HepG2 (cell line): ENCODE data around the gene EXOC3L4. TPM values are rescaled to one million over a fixed set of nuclear protein-coding genes. Genes with fewer than 3 reads are reported as not detected.
A peak's percentile ranks its signal among the peaks of the same experiment; 100 is the strongest.

ENCODE experiments used
- ESRRA ChIP-seq: sonication (generic); formaldehyde crosslinking; IDR thresholded peaks from 2 replicates; pipeline ENCODE4 v1.5.1; 2020; ENCODE audit warnings: mild to moderate bottlenecking, low read depth, missing genetic modification reagents
- GRHL1 ChIP-seq: sonication (generic); formaldehyde crosslinking; conservative IDR thresholded peaks from 2 replicates; pipeline ENCODE4 v1.8.0; 2022; ENCODE audit warnings: missing genetic modification reagents
- JARID2 ChIP-seq: sonication (generic); formaldehyde crosslinking; IDR thresholded peaks from 2 replicates; pipeline ENCODE4 v1.8.1; 2023; ENCODE audit warnings: missing genetic modification reagents, inconsistent platforms; ENCODE audit not compliant: insufficient replicate concordance
- RFX1 ChIP-seq: fragments of 450-650 bp; IDR thresholded peaks from 2 replicates; pipeline ENCODE4 v1.6.1; 2017
- TAF15 ChIP-seq: fragments of 200-400 bp; formaldehyde crosslinking; IDR thresholded peaks from one replicate; pipeline ENCODE4 v1.6.1; 2018; ENCODE audit warnings: mild to moderate bottlenecking, low read depth, low read length; ENCODE audit not compliant: poor library complexity, severe bottlenecking
- THAP8 ChIP-seq: sonication (generic); formaldehyde crosslinking; IDR thresholded peaks from 2 replicates; pipeline ENCODE4 v1.5.1; 2020; ENCODE audit warnings: missing genetic modification reagents, mild to moderate bottlenecking, borderline replicate concordance
- THYN1 ChIP-seq: sonication (generic); formaldehyde crosslinking; IDR thresholded peaks from 2 replicates; pipeline ENCODE4 v1.8.1; 2023; ENCODE audit warnings: low read depth, mild to moderate bottlenecking, moderate library complexity, missing genetic modification reagents, borderline replicate concordance
- ZBTB21 ChIP-seq: sonication (generic); formaldehyde crosslinking; IDR thresholded peaks from 2 replicates; pipeline ENCODE4 v1.4.0; 2020; ENCODE audit warnings: missing genetic modification reagents
- ZNF143 ChIP-seq: sonication (generic); formaldehyde crosslinking; IDR thresholded peaks from 2 replicates; pipeline ENCODE4 v1.4.0; 2020; ENCODE audit warnings: missing genetic modification reagents
- ZNF232 ChIP-seq: sonication (generic); formaldehyde crosslinking; IDR thresholded peaks from 2 replicates; pipeline ENCODE4 v1.4.0; 2020; ENCODE audit warnings: missing genetic modification reagents, borderline replicate concordance
- ZNF407 ChIP-seq: sonication (generic); formaldehyde crosslinking; IDR thresholded peaks from one replicate; pipeline ENCODE4 v1.5.1; 2020; ENCODE audit warnings: mild to moderate bottlenecking, missing genetic modification reagents; ENCODE audit errors: not compliant biosample characterization
- ZNF576 ChIP-seq: sonication (generic); formaldehyde crosslinking; IDR thresholded peaks from 2 replicates; pipeline ENCODE4 v1.4.0; 2020; ENCODE audit warnings: mild to moderate bottlenecking, missing genetic modification reagents
- ZNF792 ChIP-seq: IDR thresholded peaks from 2 replicates; pipeline ENCODE4 v1.6.1; 2016
- polyA plus RNA-seq, 8 experiments: library from polyadenylated mRNA; depleted of rRNA in 3 of 8; stranded (reverse) in 7 of 8; unstranded in 1 of 8; fragments of >200 nt; fragmentation: Illumina TruSeq in 4 of 8; extraction: Trizol in 4 of 8; gene quantifications; 2 replicates each; pipeline versions ENCODE4 v1.2.1 to v1.2.3, GENCODE V29; 2011 to 2016; ENCODE audit warnings: low read depth in 4 of 8, missing spikeins in 1 of 8, mixed read lengths in 1 of 8; ENCODE audit not compliant: insufficient read depth in 1 of 8
- total RNA-seq, 5 experiments: library from RNA; depleted of rRNA; stranded (reverse); fragments of >200 nt; fragmentation: Illumina TruSeq; extraction: Trizol; gene quantifications; 2 replicates each; pipeline ENCODE4 v1.2.3, GENCODE V29; 2016; ENCODE audit warnings: low read depth in 1 of 5
- TF ChIP-seq, protein P1 (sequence below): sonication (generic); formaldehyde crosslinking; IDR thresholded peaks from 2 replicates; pipeline ENCODE4 v1.9.0; 2021; ENCODE audit warnings: missing genetic modification reagents, borderline replicate concordance
- TF ChIP-seq, protein P2 (sequence below): sonication (generic); formaldehyde crosslinking; conservative IDR thresholded peaks from 2 replicates; pipeline ENCODE4 v1.4.0; 2020; ENCODE audit warnings: missing genetic modification reagents

Gene EXOC3L4
- total and polyA plus RNA-seq, 2 of the 13 experiments (the other 11 are each of a cell fraction or from before 2014, with no cell fraction given) = 11.8 to 27.0 TPM

DNA sequence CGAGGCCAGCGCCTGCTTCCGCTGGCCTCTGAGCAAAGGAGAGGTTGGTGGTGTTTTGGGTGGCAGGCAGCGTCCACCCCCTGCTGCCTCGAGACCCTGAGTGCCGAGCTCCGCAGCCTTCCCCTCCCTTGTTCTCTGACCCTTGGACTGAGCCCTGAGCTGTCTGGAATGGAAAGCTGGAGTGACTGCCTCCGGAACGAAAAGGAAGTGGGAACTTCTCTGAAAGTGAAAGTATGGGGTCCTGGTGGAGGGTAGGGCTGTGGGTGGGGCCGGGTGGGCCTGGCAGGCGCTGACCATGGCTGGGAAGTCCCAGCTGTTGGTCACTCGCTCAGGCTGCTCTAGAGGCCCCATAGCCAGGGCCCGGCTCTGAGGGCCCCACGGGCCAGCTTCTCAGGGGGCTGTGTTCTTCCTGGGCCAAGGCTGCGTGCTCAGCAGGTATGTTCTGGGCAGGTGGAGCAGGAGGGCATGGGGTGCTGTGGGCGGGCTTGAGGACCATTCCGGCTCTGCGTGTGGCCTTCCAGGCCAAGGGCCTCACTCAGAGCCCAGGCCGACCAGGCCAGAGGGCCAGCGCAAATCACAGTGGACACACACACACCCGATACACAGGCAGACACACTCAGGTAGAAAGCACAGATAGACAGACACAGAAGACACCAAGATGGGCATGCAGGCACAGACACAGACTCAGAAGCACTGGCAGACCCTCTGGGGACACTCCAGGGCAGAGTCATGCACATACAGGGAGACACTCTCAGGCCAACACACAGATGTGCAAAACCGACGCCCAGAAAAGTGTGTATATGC, at the start of gene EXOC3L4 (continued):
- peak; percentile 89 for TF ChIP-seq ZNF407 (CRISPR knock-in tag)
- TF ChIP-seq, protein P1, sequence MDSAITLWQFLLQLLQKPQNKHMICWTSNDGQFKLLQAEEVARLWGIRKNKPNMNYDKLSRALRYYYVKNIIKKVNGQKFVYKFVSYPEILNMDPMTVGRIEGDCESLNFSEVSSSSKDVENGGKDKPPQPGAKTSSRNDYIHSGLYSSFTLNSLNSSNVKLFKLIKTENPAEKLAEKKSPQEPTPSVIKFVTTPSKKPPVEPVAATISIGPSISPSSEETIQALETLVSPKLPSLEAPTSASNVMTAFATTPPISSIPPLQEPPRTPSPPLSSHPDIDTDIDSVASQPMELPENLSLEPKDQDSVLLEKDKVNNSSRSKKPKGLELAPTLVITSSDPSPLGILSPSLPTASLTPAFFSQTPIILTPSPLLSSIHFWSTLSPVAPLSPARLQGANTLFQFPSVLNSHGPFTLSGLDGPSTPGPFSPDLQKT (CRISPR knock-in tag) = no peak
- TF ChIP-seq TAF15 = no peak
- TF ChIP-seq THAP8 (CRISPR knock-in tag) = no peak
- TF ChIP-seq JARID2 (CRISPR knock-in tag) = no peak
- no peak for TF ChIP-seq GRHL1 (CRISPR knock-in tag)
- no peak for TF ChIP-seq RFX1
- no peak for TF ChIP-seq THYN1
- TF ChIP-seq, protein P2, sequence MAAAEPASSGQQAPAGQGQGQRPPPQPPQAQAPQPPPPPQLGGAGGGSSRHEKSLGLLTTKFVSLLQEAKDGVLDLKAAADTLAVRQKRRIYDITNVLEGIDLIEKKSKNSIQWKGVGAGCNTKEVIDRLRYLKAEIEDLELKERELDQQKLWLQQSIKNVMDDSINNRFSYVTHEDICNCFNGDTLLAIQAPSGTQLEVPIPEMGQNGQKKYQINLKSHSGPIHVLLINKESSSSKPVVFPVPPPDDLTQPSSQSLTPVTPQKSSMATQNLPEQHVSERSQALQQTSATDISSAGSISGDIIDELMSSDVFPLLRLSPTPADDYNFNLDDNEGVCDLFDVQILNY = no peak
- TF ChIP-seq ZBTB21 = no peak
- TF ChIP-seq ESRRA = no peak
- TF ChIP-seq ZNF792 (CRISPR knock-in tag) = no peak
- TF ChIP-seq ZNF576 (CRISPR knock-in tag) = no peak
- 0 out of 2 replicates have a peak, but pooled peaks have one; percentile 21 for TF ChIP-seq ZNF143 (CRISPR knock-in tag)
- TF ChIP-seq ZNF232 (CRISPR knock-in tag) = peak; percentile 70; the same call in 1 of the 2 replicates
